ENCODE results near the gene CRTAC1. TPM values are rescaled to one million over a fixed set of nuclear protein-coding genes. Genes with fewer than 3 reads are reported as not detected.

CRTAC1 gene
- total RNA-seq, 4 donors from 2014 or later: 1.4 to 3.5 (median 2.3) TPM

DNA sequence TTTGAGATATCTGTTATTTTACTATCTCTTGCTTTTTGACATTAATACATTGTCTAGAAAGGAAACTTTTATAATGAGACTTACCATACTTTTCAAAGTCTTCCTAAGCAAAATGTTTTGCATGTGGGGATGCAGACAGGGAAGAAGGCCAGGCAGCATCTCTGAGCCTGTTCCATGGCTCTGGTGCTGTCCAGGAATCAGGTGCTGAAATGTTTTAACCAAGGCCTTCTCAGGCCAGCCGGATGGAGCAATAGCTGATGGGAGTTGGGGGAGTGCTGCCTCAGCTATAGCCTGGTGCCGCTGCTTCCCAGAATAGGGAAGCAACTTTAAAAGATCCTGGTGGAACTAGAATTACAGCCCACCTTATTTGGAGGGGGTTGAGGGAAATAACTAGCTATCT, 38.5 kb downstream of the CRTAC1 start:
- intact Hi-C loops (cut with DNase I; ENCODE audit: low total_unique reads): no loop called here
- DNase-seq (ENCODE audit: low spot score in 2 of 2): peak in 1 of 2 donors; percentile 20
- TF ChIP-seq, protein P1, sequence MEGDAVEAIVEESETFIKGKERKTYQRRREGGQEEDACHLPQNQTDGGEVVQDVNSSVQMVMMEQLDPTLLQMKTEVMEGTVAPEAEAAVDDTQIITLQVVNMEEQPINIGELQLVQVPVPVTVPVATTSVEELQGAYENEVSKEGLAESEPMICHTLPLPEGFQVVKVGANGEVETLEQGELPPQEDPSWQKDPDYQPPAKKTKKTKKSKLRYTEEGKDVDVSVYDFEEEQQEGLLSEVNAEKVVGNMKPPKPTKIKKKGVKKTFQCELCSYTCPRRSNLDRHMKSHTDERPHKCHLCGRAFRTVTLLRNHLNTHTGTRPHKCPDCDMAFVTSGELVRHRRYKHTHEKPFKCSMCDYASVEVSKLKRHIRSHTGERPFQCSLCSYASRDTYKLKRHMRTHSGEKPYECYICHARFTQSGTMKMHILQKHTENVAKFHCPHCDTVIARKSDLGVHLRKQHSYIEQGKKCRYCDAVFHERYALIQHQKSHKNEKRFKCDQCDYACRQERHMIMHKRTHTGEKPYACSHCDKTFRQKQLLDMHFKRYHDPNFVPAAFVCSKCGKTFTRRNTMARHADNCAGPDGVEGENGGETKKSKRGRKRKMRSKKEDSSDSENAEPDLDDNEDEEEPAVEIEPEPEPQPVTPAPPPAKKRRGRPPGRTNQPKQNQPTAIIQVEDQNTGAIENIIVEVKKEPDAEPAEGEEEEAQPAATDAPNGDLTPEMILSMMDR (IDR thresholded peaks at IDR 0.05): no peak
- no peak for TF ChIP-seq POLR2A (IDR thresholded peaks at IDR 0.05)
- 18 to 48% methylated on average over 2 of the region's 2 CpGs for WGBS, 2 donors
- H3K4me3 ChIP-seq (ENCODE audit: low read depth, poor library complexity, severe bottlenecking): no peak overlapping the region

- no peak overlapping the region for H3K4me3 ChIP-seq (ENCODE audit: low read depth, poor library complexity, severe bottlenecking)
- TF ChIP-seq POLR2A (IDR thresholded peaks at IDR 0.05): no peak
- TF ChIP-seq, protein P1 (IDR thresholded peaks at IDR 0.05): no peak
- no peak for DNase-seq (ENCODE audit: low spot score in 2 of 2)
- intact Hi-C loops (cut with DNase I; ENCODE audit: low total_unique reads): no loop called here
Measured at GRCh38 chr10:97981816-97982215, 48.6 kb downstream of the CRTAC1 start.

- no peak overlapping the region for H3K4me3 ChIP-seq (ENCODE audit: low read depth, poor library complexity, severe bottlenecking)
- TF ChIP-seq, protein P1 (IDR thresholded peaks at IDR 0.05): no peak
- TF ChIP-seq POLR2A (IDR thresholded peaks at IDR 0.05): no peak
- WGBS, 2 donors: 65 to 75% methylated on average over 3 of the region's 3 CpGs
- DNase-seq (ENCODE audit: low spot score in 2 of 2): peak in 1 of 2 donors; percentile 20
- intact Hi-C loops (cut with DNase I; ENCODE audit: low total_unique reads): no loop called here
Measured at GRCh38 chr10:97977673-97978072, 52.7 kb downstream of the CRTAC1 start.

GRCh38 chr10:97975598-97975997, 54.8 kb downstream of the CRTAC1 start:
- intact Hi-C loops (cut with DNase I; ENCODE audit: low total_unique reads): no loop called here
- DNase-seq (ENCODE audit: low spot score in 2 of 2): no peak
- WGBS, 2 donors: 85 to 90% methylated on average over 12 of the region's 12 CpGs
- no peak for TF ChIP-seq POLR2A (IDR thresholded peaks at IDR 0.05)
- no peak overlapping the region for H3K4me3 ChIP-seq (ENCODE audit: low read depth, poor library complexity, severe bottlenecking)

DNA sequence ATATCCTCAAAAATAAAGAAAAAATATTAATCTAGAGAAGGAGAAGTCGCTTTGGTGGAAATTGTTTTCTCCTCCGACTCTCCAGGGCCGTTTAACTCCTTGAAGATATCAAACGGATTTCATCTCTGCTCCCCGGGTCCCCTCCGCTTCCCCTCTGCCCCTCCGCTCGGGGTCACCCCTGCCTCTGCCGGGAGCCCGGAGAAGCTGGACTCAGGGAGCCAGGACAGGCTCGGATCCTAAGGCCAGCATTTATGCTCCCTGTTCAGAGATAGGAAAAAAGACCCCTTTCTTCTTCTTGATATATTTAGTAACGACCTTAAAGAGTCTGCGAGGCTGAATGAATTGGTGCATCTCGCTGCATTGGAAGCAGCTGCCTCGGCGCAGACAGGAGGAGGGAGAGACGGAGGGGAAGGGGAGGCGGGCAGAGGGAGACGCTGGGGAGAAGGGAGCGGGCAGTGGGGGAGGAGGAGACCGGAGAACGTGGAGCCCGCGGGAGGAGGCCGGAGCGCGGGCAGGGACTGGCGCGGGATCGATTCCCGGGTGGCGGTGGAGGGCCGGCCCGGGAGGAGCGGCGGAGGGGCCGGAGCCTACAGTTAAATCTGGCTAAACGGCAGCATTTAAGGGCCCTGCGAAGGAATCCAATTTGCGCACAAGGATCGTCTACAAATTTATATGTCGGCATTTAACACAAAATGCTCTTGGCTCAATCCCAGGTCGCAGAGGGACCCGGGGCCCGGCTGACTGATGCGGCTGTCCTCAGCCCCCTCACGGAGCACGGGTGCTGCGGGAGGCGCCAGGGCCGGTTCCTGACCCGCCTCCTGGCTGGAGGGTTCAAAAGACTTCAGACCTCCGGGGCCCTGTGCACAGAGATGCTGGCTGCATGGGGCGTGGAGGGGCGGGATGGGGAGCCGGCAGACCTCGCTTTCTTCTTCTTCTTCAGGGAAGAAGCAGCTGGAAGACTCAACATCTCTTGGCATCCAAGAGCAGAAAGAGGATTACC, 55.6 kb downstream of the CRTAC1 start:
- DNase-seq (ENCODE audit: low spot score in 2 of 2): no peak
- TF ChIP-seq, protein P1 (IDR thresholded peaks at IDR 0.05): no peak
- TF ChIP-seq POLR2A (IDR thresholded peaks at IDR 0.05): no peak
- no peak overlapping the region for H3K4me3 ChIP-seq (ENCODE audit: low read depth, poor library complexity, severe bottlenecking)
- WGBS, 2 donors: 34 to 39% methylated on average over 57 of the region's 57 CpGs
- intact Hi-C loops (cut with DNase I; ENCODE audit: low total_unique reads): no loop called here

DNA sequence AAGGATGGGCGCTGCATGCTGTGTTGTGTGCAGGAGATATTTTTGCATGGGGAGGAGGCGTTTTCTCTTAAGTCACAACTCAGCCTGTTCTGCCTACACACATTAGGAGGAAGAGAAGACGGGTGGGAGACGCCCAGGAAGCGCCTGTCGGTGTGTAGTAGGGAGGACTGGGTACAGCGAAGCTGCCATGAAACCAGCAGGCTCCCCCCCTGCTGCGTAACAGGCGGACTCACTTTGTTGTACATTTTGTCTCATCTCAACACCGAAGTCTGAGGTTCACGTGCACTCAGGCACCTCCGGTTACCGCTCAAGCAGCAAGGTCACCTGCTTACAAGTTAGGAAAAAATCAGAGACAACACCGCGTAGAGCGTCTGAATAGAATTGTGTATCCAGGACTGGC, 56.3 kb downstream of the CRTAC1 start:
- intact Hi-C loops (cut with DNase I; ENCODE audit: low total_unique reads): no loop called here
- TF ChIP-seq, protein P1 (IDR thresholded peaks at IDR 0.05): no peak
- TF ChIP-seq POLR2A (IDR thresholded peaks at IDR 0.05): no peak
- WGBS, 2 donors: 68 to 78% methylated on average over 16 of the region's 16 CpGs
- H3K4me3 ChIP-seq (ENCODE audit: low read depth, poor library complexity, severe bottlenecking): no peak overlapping the region
- no peak for DNase-seq (ENCODE audit: low spot score in 2 of 2)

Data from lower leg skin (tissue), 4 donors.